ENCODE results near the gene IARS1. TPM values are rescaled to one million over a fixed set of nuclear protein-coding genes. Genes with fewer than 3 reads are reported as not detected.

Gene IARS1
- total and polyA plus RNA-seq, 2 of the 13 experiments (the other 11 are each of a cell fraction or from before 2014, with no cell fraction given) = 55.9 to 185 TPM

GRCh38 chr9:92293452-92294296 is at the start of gene IARS1 (continued):
- TF ChIP-seq SAFB2 (CRISPR knock-in tag; IDR thresholded peaks at IDR 0.05; ENCODE audit: borderline replicate concordance, low read depth) = peak; percentile 55; the same call in 1 of the 2 replicates
- TF ChIP-seq FOXM1 (CRISPR knock-in tag; IDR thresholded peaks at IDR 0.05) = peak; percentile 76; the same call in 1 of the 2 replicates
- no peak for TF ChIP-seq PAX8 (CRISPR knock-in tag; IDR thresholded peaks at IDR 0.05; ENCODE audit: borderline replicate concordance)
- 0 out of 2 replicates have a peak, but pooled peaks have one; percentile 58 for TF ChIP-seq RARG (CRISPR knock-in tag; IDR thresholded peaks at IDR 0.05; ENCODE audit: low read depth)
- no peak; the same call in 1 of the 2 replicates for TF ChIP-seq ZNF747 (CRISPR knock-in tag; IDR thresholded peaks at IDR 0.05; ENCODE audit: borderline replicate concordance)
- peak; percentile 73; the same call in 1 of the 2 replicates for TF ChIP-seq ETV6 (CRISPR knock-in tag; conservative IDR thresholded peaks at IDR 0.05)
- TF ChIP-seq, protein P1, sequence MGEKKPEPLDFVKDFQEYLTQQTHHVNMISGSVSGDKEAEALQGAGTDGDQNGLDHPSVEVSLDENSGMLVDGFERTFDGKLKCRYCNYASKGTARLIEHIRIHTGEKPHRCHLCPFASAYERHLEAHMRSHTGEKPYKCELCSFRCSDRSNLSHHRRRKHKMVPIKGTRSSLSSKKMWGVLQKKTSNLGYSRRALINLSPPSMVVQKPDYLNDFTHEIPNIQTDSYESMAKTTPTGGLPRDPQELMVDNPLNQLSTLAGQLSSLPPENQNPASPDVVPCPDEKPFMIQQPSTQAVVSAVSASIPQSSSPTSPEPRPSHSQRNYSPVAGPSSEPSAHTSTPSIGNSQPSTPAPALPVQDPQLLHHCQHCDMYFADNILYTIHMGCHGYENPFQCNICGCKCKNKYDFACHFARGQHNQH (CRISPR knock-in tag; IDR thresholded peaks at IDR 0.05) = peak; percentile 82
- TF ChIP-seq ZNF503 (CRISPR knock-in tag; IDR thresholded peaks at IDR 0.05) = peak; percentile 77
- no peak for TF ChIP-seq GPN1 (CRISPR knock-in tag; IDR thresholded peaks at IDR 0.05; ENCODE audit: borderline replicate concordance)
- TF ChIP-seq BCL6 (CRISPR knock-in tag; IDR thresholded peaks at IDR 0.05) = peak; percentile 49; the same call in 1 of the 2 replicates
- no peak for TF ChIP-seq MLXIP (CRISPR knock-in tag; IDR thresholded peaks at IDR 0.05; ENCODE audit: borderline replicate concordance)
- TF ChIP-seq, protein P2, sequence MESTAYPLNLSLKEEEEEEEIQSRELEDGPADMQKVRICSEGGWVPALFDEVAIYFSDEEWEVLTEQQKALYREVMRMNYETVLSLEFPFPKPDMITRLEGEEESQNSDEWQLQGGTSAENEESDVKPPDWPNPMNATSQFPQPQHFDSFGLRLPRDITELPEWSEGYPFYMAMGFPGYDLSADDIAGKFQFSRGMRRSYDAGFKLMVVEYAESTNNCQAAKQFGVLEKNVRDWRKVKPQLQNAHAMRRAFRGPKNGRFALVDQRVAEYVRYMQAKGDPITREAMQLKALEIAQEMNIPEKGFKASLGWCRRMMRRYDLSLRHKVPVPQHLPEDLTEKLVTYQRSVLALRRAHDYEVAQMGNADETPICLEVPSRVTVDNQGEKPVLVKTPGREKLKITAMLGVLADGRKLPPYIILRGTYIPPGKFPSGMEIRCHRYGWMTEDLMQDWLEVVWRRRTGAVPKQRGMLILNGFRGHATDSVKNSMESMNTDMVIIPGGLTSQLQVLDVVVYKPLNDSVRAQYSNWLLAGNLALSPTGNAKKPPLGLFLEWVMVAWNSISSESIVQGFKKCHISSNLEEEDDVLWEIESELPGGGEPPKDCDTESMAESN (CRISPR knock-in tag; conservative IDR thresholded peaks at IDR 0.05) = peak; percentile 98
- no peak for TF ChIP-seq ZNF572 (CRISPR knock-in tag; IDR thresholded peaks at IDR 0.05)
- TF ChIP-seq ZNF251 (CRISPR knock-in tag; IDR thresholded peaks at IDR 0.05) = no peak
- peak in 1 of 2 experiments; percentile 42; a peak in 1 of 4 replicates for TF ChIP-seq REST (IDR thresholded peaks at IDR 0.05; ENCODE audit: borderline replicate concordance in 1 of 2, low read depth in 1 of 2, low read length in 2 of 2)
